A549 (cell line): ENCODE data around the gene USP20.

Experiments used
- CHD2 ChIP-seq: fragments of 150-350 bp; IDR thresholded peaks from 2 replicates; pipeline ENCODE4 v1.6.1; 2014; ENCODE audit warnings: low read length; ENCODE audit not compliant: partially characterized antibody
- CTCF ChIP-seq: fragments of >200 bp; sonication (Bioruptor Twin); formaldehyde crosslinking; IDR thresholded peaks from 3 replicates; pipeline ENCODE4 v1.5.1; 2016
- JUNB ChIP-seq: fragments of >200 bp; sonication (Bioruptor Twin); formaldehyde crosslinking; IDR thresholded peaks from 2 replicates; pipeline ENCODE4 v1.6.1; 2016
- POLR2A ChIP-seq: IDR thresholded peaks from 2 replicates; pipeline ENCODE4 v1.6.1; 2012; ENCODE audit warnings: mild to moderate bottlenecking, low read length
- POLR2AphosphoS2 ChIP-seq: conservative IDR thresholded peaks from 2 replicates; pipeline ENCODE4 v1.6.1; 2012; ENCODE audit warnings: low read length, improper control_type of control experiment, inconsistent platforms
- RAD21 ChIP-seq, 2 experiments: fragments of >200 bp in 1 of 2; sonication (Bioruptor Twin) in 1 of 2; formaldehyde crosslinking in 1 of 2; IDR thresholded peaks in 1 of 2; conservative IDR thresholded peaks in 1 of 2; 2 replicates in 1 of 2; 3 replicates in 1 of 2; pipeline ENCODE4 v1.6.1; 2012 to 2018; ENCODE audit warnings: inconsistent platforms in 1 of 2
- USF2 ChIP-seq: fragments of 450-650 bp; IDR thresholded peaks from 2 replicates; pipeline ENCODE4 v1.6.1; 2014; ENCODE audit warnings: antibody characterized with exemption

- TF ChIP-seq CHD2, result no peak
- no peak for TF ChIP-seq POLR2A
- no peak for TF ChIP-seq POLR2AphosphoS2
- no peak for TF ChIP-seq USF2
- TF ChIP-seq CTCF, result no peak
- TF ChIP-seq JUNB, result no peak
- no peak for TF ChIP-seq RAD21 (conservative IDR thresholded peaks at IDR 0.05 in 1 of 2, IDR thresholded peaks at IDR 0.05 in 1 of 2)
Measured at GRCh38 chr9:129889941-129890717, 54.9 kb downstream of the USP20 start.
